Breast epithelium (tissue), 4 donors: Measurements from ENCODE around the gene KLRD1. TPM values are rescaled to one million over a fixed set of nuclear protein-coding genes. Genes with fewer than 3 reads are reported as not detected.

Source experiments
- DNase-seq, 2 donors: peaks; one replicate each; pipeline ENCODE4 v3.0.0-alpha.2; 2019; ENCODE audit warnings: low spot score in 2 of 2
- H3K27ac ChIP-seq, 2 donors: fragments of 200-600 bp; sonication (generic) in 1 of 2; one replicate each; pipeline ENCODE4 v1.5.1; 2016 to 2019; ENCODE audit warnings: mild to moderate bottlenecking in 1 of 2
- H3K27me3 ChIP-seq, 2 donors: fragments of 200-600 bp; sonication (generic) in 1 of 2; one replicate each; pipeline versions ENCODE4 v1.5.1 to v1.6.0; 2017 to 2019; ENCODE audit warnings: control low read depth in 1 of 2, mild to moderate bottlenecking in 1 of 2
- H3K36me3 ChIP-seq: fragments of 200-600 bp; one replicate; pipeline ENCODE4 v1.5.1; 2019
- H3K4me1 ChIP-seq, 2 donors: fragments of 200-600 bp; sonication (generic); one replicate each; pipeline ENCODE4 v1.5.1; 2016 to 2019; ENCODE audit warnings: control low read depth in 1 of 2
- H3K4me3 ChIP-seq, 3 donors: fragments of 200-600 bp; sonication (generic); 1 replicate in 2 of 3; 2 replicates in 1 of 3; pipeline ENCODE4 v1.5.1; 2016 to 2019; ENCODE audit warnings: mild to moderate bottlenecking in 3 of 3, moderate library complexity in 2 of 3
- H3K9me3 ChIP-seq, 2 donors: fragments of 200-600 bp; sonication (generic) in 1 of 2; one replicate each; pipeline ENCODE4 v1.5.1; 2016 to 2019; ENCODE audit warnings: control low read depth in 1 of 2
- POLR2A ChIP-seq: fragments of 450-650 bp; IDR thresholded peaks from one replicate; pipeline ENCODE4 v1.6.1; 2016; ENCODE audit warnings: antibody characterized with exemption, mild to moderate bottlenecking, moderate library complexity
- POLR2AphosphoS5 ChIP-seq, 3 donors: sonication (generic); formaldehyde crosslinking; IDR thresholded peaks; one replicate each; pipeline ENCODE4 v1.6.1; 2017; ENCODE audit warnings: antibody characterized with exemption in 3 of 3
- intact Hi-C: fragments of 100-400 bp; cut with DNase I; formaldehyde crosslinking; loops from one replicate; pipeline ENCODE4 v1.15.1; 2023; ENCODE audit warnings: low total_unique reads
- total RNA-seq, 3 donors: library from RNA; depleted of rRNA; stranded (reverse); fragments of >200 nt; gene quantifications; one replicate each; pipeline ENCODE4 v1.1.0, GENCODE V29; 2016
- TF ChIP-seq, protein P1 (sequence below), 3 donors: fragments of 450-650 bp; IDR thresholded peaks; one replicate each; pipeline ENCODE4 v1.5.1; 2016 to 2017; ENCODE audit warnings: antibody characterized with exemption in 3 of 3, mild to moderate bottlenecking in 3 of 3, moderate library complexity in 3 of 3

KLRD1 gene
- total RNA-seq, 3 donors from 2014 or later = 0.96 to 2.5 (median 2.3) TPM

DNA sequence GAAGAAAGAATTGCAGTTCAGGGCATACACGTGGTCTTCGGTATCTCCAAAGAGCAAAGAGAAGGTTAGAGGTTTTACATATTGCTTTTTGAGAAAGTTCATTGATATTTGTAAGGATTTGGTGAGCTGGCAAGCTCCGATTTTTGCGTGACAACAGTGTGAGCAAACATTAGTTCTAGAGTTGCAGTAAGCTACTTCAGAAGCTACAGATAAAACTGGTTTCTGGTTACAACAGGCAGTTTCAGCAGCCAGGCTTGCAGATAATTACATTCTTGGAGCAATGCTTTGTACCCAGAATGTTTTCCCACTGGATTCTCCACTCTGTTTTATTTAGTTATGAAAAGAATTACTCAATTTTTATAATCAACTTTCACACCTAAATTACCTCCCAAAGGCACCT is 54.0 kb downstream of the KLRD1 start:
- no peak for TF ChIP-seq POLR2AphosphoS5 (IDR thresholded peaks at IDR 0.05)
- TF ChIP-seq, protein P1, sequence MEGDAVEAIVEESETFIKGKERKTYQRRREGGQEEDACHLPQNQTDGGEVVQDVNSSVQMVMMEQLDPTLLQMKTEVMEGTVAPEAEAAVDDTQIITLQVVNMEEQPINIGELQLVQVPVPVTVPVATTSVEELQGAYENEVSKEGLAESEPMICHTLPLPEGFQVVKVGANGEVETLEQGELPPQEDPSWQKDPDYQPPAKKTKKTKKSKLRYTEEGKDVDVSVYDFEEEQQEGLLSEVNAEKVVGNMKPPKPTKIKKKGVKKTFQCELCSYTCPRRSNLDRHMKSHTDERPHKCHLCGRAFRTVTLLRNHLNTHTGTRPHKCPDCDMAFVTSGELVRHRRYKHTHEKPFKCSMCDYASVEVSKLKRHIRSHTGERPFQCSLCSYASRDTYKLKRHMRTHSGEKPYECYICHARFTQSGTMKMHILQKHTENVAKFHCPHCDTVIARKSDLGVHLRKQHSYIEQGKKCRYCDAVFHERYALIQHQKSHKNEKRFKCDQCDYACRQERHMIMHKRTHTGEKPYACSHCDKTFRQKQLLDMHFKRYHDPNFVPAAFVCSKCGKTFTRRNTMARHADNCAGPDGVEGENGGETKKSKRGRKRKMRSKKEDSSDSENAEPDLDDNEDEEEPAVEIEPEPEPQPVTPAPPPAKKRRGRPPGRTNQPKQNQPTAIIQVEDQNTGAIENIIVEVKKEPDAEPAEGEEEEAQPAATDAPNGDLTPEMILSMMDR (IDR thresholded peaks at IDR 0.05) = no peak
- TF ChIP-seq POLR2A = no peak
- no peak for DNase-seq
- Histone ChIP-seq H3K36me3 (no peaks in the 10 kb centered on the region), H3K4me1 (peaks cover 0 to 2% of the 10 kb centered on the region in 2 donors), H3K9me3 (no peaks in the 10 kb centered on the region), H3K4me3 (no peak overlapping the region), H3K27ac (peak overlapping the region; percentile 61 to 97), H3K27me3 (no peaks in the 10 kb centered on the region)
- intact Hi-C loops = no loop called here

DNA sequence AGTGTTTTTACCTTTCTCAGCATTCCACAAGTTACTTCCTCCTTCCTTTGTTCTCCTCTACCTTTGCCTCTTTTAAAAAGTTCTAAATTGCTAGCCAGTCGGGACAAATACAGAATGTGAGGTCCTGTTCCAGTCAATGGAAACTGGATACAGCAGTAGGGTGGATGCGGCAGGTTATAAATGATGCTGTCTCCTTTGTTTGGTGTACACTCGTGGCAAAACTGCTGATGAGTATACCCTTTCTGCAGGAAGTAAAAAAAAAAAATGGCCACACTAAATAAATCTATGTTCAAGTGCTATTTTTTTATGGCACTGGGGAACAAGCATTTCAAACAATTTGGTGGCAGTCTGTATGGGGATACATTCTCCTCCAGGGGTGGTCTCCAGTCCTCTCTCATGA is 54.7 kb downstream of the KLRD1 start:
- TF ChIP-seq POLR2AphosphoS5 (IDR thresholded peaks at IDR 0.05) = no peak
- no peak for TF ChIP-seq POLR2A
- TF ChIP-seq, protein P1 (IDR thresholded peaks at IDR 0.05) = no peak
- DNase-seq = no peak
- H3K9me3 ChIP-seq = no peaks in the 10 kb centered on the region
- H3K36me3 ChIP-seq = no peaks in the 10 kb centered on the region
- peak overlapping the region in 1 of 3 donors; percentile 68 for H3K4me3 ChIP-seq
- H3K27me3 ChIP-seq = no peaks in the 10 kb centered on the region
- intact Hi-C loops = no loop called here
- H3K27ac ChIP-seq = peak overlapping the region; percentile 61 to 97
- H3K4me1 ChIP-seq = peaks cover 0 to 6% of the 10 kb centered on the region in 2 donors

DNA sequence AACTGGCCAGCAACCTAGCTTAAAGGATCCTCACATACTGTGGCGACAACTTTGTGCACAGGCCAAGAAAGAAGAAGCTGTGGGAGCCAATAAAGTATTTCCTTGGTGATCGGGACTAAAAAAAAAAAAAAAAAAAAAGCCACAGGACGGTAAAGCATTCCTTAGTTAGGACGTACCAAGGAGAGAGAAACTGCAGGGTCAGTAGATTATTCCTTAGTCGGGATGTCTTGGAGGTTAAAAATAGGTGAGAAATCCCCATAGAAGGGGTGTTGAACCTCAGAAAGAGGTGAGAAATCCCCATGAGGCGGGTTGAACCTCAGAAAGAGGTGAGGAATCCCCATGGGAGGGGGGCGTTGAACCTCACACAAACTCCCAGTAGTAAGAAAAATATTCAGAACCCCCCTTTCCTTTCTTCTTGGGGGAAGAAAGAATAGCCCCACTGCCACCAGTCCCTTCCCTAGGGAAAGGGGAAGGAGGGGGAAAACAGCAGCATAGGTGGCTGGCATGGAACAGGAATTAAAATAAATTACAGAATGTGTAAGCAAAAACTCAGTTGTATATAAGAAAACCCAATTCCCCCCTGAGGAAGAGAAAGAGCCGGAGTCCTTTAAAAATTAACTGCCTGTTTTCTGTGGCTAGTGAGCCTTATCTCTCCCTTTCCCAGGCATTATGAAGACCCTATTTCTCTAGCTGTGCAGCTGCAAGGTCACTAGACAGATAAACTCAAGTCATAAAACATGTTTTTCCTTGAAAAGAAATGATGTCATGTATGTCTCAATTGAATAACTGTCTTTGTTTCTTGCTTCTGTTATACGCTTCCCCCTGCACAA is 55.4 kb downstream of the KLRD1 start:
- peak overlapping the region in 2 of 3 donors; percentile 68 to 88 for H3K4me3 ChIP-seq
- TF ChIP-seq, protein P1 (IDR thresholded peaks at IDR 0.05) = no peak
- TF ChIP-seq POLR2A (no peak), POLR2AphosphoS5 (IDR thresholded peaks at IDR 0.05) (no peak)
- peaks cover 0 to 6% of the 10 kb centered on the region in 2 donors for H3K4me1 ChIP-seq
- no peaks in the 10 kb centered on the region for H3K36me3 ChIP-seq
- intact Hi-C loops = no loop called here
- no peaks in the 10 kb centered on the region for H3K9me3 ChIP-seq
- no peak for DNase-seq
- peak overlapping the region; percentile 97 for H3K27ac ChIP-seq
- no peaks in the 10 kb centered on the region for H3K27me3 ChIP-seq

DNA sequence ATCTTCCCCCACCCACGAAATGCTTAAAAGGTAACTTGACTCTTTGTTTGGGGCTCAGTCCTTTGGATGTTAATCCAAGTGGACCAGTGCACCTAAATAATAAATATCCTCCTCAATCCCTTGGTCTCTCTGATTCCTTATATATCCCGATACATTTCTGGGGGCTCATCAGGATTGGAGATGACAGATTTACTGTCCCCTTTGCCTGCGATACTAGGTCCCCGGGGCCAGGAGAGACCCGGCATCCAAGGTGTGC is 55.9 kb downstream of the KLRD1 start:
- TF ChIP-seq POLR2AphosphoS5 (IDR thresholded peaks at IDR 0.05) = no peak
- Histone ChIP-seq H3K9me3 (no peaks in the 10 kb centered on the region), H3K4me1 (peaks cover 0 to 6% of the 10 kb centered on the region in 2 donors), H3K4me3 (peak overlapping the region; percentile 60 to 88 (median 68)), H3K27me3 (no peaks in the 10 kb centered on the region), H3K27ac (peak overlapping the region; percentile 97), H3K36me3 (no peaks in the 10 kb centered on the region)
- no peak for DNase-seq
- intact Hi-C loops = no loop called here

DNA sequence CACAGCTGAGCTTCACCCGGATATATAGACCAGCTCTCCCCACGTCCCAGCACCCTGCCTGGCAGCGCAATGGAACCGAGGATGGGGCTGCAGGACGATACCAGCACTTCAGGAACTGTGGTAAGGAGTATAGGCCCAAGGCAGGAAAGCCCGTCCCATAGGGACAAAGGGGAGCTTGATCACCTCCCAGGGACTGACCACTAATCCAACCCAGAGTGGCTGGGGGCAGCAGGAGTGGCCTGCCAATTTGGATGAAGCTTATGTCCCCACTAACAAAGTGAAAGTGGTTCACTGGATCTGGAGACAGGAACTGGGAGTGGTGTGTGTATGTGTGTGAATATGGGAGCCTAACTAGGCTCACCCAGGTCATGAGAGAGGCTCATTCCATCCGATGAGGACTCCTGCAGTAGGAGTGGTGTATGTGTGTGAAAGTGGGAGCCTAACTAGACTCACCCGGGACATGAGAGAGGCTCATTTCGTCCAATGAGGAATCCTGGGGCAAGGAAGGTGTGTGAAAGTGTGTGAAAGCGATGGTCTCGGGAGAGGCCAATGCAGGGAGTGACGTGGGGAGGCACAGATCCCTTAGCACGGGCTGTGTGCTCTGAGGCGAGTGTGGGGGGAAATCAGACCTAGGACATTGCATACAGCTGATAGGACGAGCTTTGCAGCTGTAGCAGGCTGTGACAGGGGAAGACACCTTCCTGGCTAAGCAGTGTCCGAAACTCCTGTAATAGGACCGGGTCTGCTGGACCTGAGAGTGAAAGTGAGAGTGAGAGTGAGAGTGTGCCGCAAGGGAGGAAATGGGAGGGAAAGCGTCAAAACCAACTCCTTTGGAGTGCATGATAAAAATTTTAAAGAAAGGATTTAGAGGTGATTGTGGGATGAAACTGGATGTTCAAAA is 56.5 kb downstream of the KLRD1 start:
- no peak for DNase-seq
- H3K4me1 ChIP-seq = peaks cover 0 to 6% of the 10 kb centered on the region in 2 donors
- peak overlapping the region; percentile 60 to 88 (median 68) for H3K4me3 ChIP-seq
- TF ChIP-seq, protein P1 (IDR thresholded peaks at IDR 0.05) = no peak
- TF ChIP-seq POLR2A (no peak), POLR2AphosphoS5 (IDR thresholded peaks at IDR 0.05) (peak in 2 of 3 donors; percentile 8 to 18)
- H3K27me3 ChIP-seq = no peaks in the 10 kb centered on the region
- peak overlapping the region; percentile 97 for H3K27ac ChIP-seq
- no peaks in the 10 kb centered on the region for H3K9me3 ChIP-seq
- no peaks in the 10 kb centered on the region for H3K36me3 ChIP-seq
- intact Hi-C loops = no loop called here
